GM21528 (cell line): Measurements from ENCODE around the gene FKRP.

Source experiments
- ATAC-seq: cut with Tn5 transposase; IDR thresholded peaks from one replicate; pipeline ENCODE4 v1.9.1; 2021; ENCODE audit warnings: mild to moderate bottlenecking, moderate library complexity; ENCODE audit not compliant: unreplicated experiment, low FRiP score

FKRP gene

GRCh38 chr19:46718934-46719622, 26.8 kb upstream of the FKRP start:
- ATAC-seq = no peak

GRCh38 chr19:46719629-46720502, 26.0 kb upstream of the FKRP start:
- ATAC-seq = no peak

DNA sequence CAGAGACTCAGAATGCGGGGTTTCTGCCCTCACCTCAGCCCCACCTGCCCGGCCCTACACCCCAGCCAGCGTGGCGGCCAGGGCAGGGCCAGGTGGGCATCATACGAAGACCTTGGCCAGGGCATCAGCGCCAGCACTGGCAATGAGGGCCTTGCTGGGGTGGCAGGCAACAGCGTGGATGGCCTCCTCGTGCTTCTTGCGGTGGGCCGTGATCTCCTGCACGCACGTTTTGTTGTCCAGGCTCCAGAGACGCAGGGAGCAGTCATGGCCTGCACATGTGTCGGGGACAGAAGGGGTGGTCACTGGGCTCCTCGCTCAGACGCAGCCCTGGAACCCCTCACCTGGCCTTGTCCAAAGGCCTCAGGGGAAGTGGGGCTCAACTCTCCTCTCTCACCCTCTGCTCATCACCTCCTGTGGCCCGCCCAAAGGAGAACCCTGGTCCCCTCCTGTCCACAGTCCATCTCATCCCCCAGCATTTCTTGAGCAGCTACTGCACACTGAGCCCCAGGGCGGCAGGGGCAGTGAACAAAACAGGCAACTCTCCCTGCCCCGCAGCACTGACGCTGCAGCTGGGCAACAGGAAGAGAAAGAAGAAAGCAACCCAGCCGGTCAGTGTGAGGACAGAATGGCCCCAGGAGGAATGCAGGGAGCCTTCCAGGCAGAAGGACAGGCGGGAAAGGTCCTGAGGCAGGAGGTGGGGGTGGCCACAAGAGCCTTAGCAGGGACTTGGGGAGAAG, 25.2 kb upstream of the FKRP start:
- no peak for ATAC-seq

- no peak for ATAC-seq
Measured at GRCh38 chr19:46721269-46722003, 24.4 kb upstream of the FKRP start.

DNA sequence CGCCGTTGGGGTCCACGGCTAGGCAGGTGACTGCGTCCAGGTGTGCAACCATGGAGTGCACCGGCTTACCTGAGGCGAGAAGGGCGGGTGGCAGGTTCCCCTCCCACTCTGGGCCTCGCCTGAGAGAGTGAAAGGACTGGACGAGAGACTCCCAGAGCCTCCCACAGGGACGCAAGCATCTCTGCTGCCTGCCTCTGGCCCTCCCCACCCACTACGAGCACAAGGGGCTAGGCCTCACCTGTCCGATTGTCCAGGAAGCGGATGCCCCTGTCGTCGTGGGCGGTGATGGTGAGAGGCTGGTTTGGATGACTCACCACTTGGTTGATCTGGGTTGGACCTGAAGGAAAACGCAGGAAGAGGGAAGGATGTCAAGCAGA, 23.9 kb upstream of the FKRP start:
- ATAC-seq = no peak

GRCh38 chr19:46722421-46723022, 23.3 kb upstream of the FKRP start:
- ATAC-seq = no peak

DNA sequence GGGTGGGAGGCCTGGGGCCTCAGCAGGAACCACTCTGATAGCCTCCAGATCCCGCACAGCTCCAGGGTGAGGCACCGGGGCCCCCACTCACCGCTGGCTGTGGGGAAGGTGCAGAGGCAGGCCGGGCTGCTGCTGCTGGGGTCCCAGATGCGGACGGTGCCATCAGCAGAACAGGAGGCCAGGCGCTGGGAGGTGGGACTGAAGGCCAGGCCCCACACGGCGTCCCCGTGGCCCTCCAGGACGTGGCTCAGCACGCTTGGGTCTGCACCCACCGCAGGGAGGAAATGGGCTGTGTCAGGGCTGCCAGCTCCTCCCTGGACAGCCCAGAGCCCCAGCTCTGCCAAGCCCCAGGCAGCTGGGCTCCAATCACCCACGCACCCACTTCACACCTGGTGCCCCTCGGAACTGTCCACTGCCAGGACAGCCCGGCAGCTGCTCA, 22.8 kb upstream of the FKRP start:
- no peak for ATAC-seq

DNA sequence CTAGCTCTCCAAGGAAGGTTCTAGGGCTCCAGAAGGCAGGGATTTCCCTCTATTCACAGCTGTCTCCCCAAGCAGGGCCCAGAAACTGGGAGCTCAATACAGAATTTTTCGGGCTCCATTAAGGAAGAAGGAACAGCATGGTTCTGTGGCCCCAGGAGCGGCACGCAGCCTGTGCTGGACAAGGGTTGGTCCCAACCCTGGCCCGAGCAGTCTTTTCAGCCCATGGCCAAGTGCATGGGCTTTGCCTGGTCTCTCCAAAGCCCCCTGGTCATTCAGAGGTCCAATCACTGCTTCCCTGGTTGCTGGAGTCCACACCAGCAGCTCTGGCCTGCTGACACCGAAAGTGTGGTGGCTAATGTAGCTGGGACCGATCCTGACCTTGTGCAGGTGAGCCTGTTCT, 22.4 kb upstream of the FKRP start:
- no peak for ATAC-seq

- ATAC-seq = no peak
Measured at GRCh38 chr19:46724468-46724867, 21.4 kb upstream of the FKRP start.

GRCh38 chr19:46725036-46725820, 20.6 kb upstream of the FKRP start:
- no peak for ATAC-seq

DNA sequence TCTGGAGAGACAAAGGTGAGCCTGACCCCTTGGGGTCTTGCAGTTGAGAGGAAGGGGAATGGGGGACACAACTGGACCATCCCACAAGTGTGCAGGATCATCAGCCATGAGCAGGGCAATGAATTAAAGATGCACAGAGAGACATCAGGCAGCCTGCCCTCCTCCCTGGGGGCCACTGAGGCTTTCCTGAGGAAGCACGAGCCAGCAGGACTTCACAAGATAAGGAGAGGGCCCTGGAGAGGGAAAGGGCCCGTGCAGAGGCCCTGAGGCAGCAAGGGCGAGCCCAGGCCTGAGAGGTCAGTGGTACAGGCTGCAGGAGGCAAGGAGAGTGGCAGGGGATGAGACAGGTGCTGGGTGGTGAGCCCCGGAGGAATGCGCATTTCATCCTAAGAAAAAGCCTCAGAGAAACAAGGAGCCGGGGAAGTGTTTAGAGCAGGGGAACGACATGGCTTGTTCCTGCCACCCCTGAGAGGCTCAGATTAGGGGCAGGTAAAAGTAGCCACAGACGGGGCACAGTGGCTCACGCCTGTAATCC, 19.9 kb upstream of the FKRP start:
- no peak for ATAC-seq

DNA sequence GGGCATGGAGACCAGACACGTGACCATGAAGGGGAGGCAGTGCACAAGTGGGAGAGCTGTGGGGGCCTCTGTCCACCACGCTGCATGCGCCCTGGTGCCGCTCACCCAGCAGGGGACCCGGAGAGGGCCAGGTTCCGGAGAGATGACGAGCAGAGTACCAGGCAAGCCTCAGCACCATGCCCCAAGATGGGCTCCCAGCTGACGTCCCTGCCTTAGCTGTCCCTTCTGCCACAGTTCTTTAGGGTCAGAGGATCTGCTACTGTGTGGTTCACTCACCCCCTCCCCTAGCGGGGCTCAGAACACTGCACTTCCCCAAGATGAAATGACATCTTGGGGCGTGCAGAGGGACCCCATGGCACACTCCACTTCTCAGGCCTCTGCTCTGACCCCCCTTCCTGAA, 19.3 kb upstream of the FKRP start:
- ATAC-seq = no peak

GRCh38 chr19:46726971-46727501, 18.8 kb upstream of the FKRP start:
- ATAC-seq = no peak

GRCh38 chr19:46727757-46728156, 18.1 kb upstream of the FKRP start:
- ATAC-seq = no peak

DNA sequence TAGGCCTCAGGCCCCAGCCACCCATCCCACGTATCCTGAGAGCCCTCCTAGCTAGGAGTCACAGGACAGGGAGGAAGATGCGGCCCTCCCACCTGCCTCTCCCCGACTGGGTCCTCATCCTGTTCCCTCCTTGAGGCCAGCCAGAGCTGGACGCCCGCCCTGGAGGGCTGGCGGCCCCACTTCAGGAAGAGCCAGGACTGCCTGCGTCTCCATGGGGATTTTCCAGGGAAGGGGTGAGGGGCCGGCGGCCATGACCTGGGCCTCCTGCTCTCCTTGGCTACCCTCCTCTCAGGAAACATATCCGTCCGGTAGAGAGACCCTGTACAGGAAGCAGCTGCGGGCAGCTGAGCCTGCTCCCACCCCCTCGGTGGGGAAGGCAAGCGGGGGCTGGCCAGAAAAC, 17.6 kb upstream of the FKRP start:
- no peak for ATAC-seq

GRCh38 chr19:46728693-46729339, 17.0 kb upstream of the FKRP start:
- no peak for ATAC-seq

GRCh38 chr19:46729696-46730095, 16.2 kb upstream of the FKRP start:
- no peak for ATAC-seq

- no peak for ATAC-seq
Measured at GRCh38 chr19:46730187-46730586, 15.7 kb upstream of the FKRP start.
